Liver (tissue), 9 donors: ENCODE results near the gene HSPA1B. TPM values are rescaled to one million over a fixed set of nuclear protein-coding genes. Genes with fewer than 3 reads are reported as not detected.

Experiments
- DNase-seq: peaks from one replicate; pipeline ENCODE4 v3.0.0-alpha.2; 2017; ENCODE audit warnings: low spot score
- H3K27ac ChIP-seq, 2 donors: one replicate each; pipeline ENCODE4 v1.7.0; 2013; ENCODE audit warnings: inconsistent platforms in 2 of 2, low read length in 2 of 2, control low read depth in 1 of 2, low read depth in 1 of 2, mild to moderate bottlenecking in 1 of 2
- H3K27me3 ChIP-seq, 4 donors: one replicate each; pipeline versions ENCODE4 v1.6.1 to v1.7.0; 2013; ENCODE audit warnings: low read length in 3 of 4, inconsistent platforms in 1 of 4, mild to moderate bottlenecking in 1 of 4, moderate library complexity in 1 of 4; ENCODE audit not compliant: control insufficient read depth in 4 of 4, insufficient read depth in 4 of 4
- H3K36me3 ChIP-seq, 4 donors: one replicate each; pipeline versions ENCODE4 v1.6.1 to v1.7.0; 2013; ENCODE audit warnings: low read length in 3 of 4, mild to moderate bottlenecking in 3 of 4, low read depth in 1 of 4, moderate library complexity in 1 of 4; ENCODE audit not compliant: control insufficient read depth in 4 of 4, insufficient read depth in 3 of 4
- H3K4me1 ChIP-seq, 4 donors: one replicate each; pipeline versions ENCODE4 v1.6.1 to v1.7.0; 2013; ENCODE audit warnings: low read length in 3 of 4, mild to moderate bottlenecking in 3 of 4, moderate library complexity in 1 of 4; ENCODE audit not compliant: control insufficient read depth in 4 of 4, insufficient read depth in 4 of 4
- H3K4me3 ChIP-seq, 3 donors: one replicate each; pipeline versions ENCODE4 v1.6.1 to v1.7.0; 2013; ENCODE audit warnings: low read length in 3 of 3, control low read depth in 1 of 3, low read depth in 1 of 3, mild to moderate bottlenecking in 1 of 3
- H3K9ac ChIP-seq, 2 donors: one replicate each; pipeline ENCODE4 v1.7.0; 2013; ENCODE audit warnings: low read length in 2 of 2, mild to moderate bottlenecking in 2 of 2, moderate library complexity in 2 of 2, control low read depth in 1 of 2, low read depth in 1 of 2
- H3K9me3 ChIP-seq, 4 donors: one replicate each; pipeline versions ENCODE4 v1.6.1 to v1.7.0; 2013; ENCODE audit warnings: low read length in 3 of 4; ENCODE audit not compliant: control insufficient read depth in 4 of 4
- ATF3 ChIP-seq: IDR thresholded peaks from 2 replicates; pipeline ENCODE4 v1.6.1; 2016; ENCODE audit warnings: antibody characterized with exemption
- CTCF ChIP-seq: fragments of 150-350 bp; IDR thresholded peaks from 2 replicates; pipeline ENCODE4 v1.5.1; 2017; ENCODE audit warnings: improper control_type of control experiment, low read depth, low read length; ENCODE audit not compliant: missing input control
- EGR1 ChIP-seq, 2 donors: IDR thresholded peaks; 2 replicates each; pipeline ENCODE4 v1.6.1; 2016 to 2018; ENCODE audit warnings: antibody characterized with exemption in 2 of 2, low read depth in 2 of 2
- FOXA1 ChIP-seq: IDR thresholded peaks from 2 replicates; pipeline ENCODE4 v1.6.1; 2016; ENCODE audit warnings: antibody characterized with exemption
- GABPA ChIP-seq, 2 donors: IDR thresholded peaks in 1 of 2; conservative IDR thresholded peaks in 1 of 2; 2 replicates each; pipeline ENCODE4 v1.6.1; 2016; ENCODE audit warnings: antibody characterized with exemption in 2 of 2, mild to moderate bottlenecking in 1 of 2, moderate library complexity in 1 of 2
- HNF4A ChIP-seq, 2 donors: conservative IDR thresholded peaks; 2 replicates each; pipeline ENCODE4 v1.6.1; 2016; ENCODE audit warnings: antibody characterized with exemption in 2 of 2, mild to moderate bottlenecking in 2 of 2
- HNF4G ChIP-seq: IDR thresholded peaks from 2 replicates; pipeline ENCODE4 v1.6.1; 2016; ENCODE audit warnings: antibody characterized with exemption
- MAX ChIP-seq: IDR thresholded peaks from 2 replicates; pipeline ENCODE4 v1.6.1; 2016; ENCODE audit warnings: antibody characterized with exemption
- RAD21 ChIP-seq, 2 donors: IDR thresholded peaks; 2 replicates each; pipeline ENCODE4 v1.6.1; 2016; ENCODE audit warnings: antibody characterized with exemption in 2 of 2, mild to moderate bottlenecking in 2 of 2
- REST ChIP-seq: IDR thresholded peaks from 2 replicates; pipeline ENCODE4 v1.6.1; 2016; ENCODE audit warnings: antibody characterized with exemption, mild to moderate bottlenecking
- RXRA ChIP-seq, 2 donors: IDR thresholded peaks; 2 replicates each; pipeline ENCODE4 v1.6.1; 2017 to 2018; ENCODE audit warnings: antibody characterized with exemption in 2 of 2, mild to moderate bottlenecking in 1 of 2
- SP1 ChIP-seq: IDR thresholded peaks from 2 replicates; pipeline ENCODE4 v1.6.1; 2018; ENCODE audit warnings: antibody characterized with exemption, mild to moderate bottlenecking
- TAF1 ChIP-seq: conservative IDR thresholded peaks from 2 replicates; pipeline ENCODE4 v1.6.1; 2016; ENCODE audit warnings: antibody characterized with exemption, mild to moderate bottlenecking
- YY1 ChIP-seq: IDR thresholded peaks from 2 replicates; pipeline ENCODE4 v1.6.1; 2016; ENCODE audit warnings: antibody characterized with exemption, mild to moderate bottlenecking
- ZBTB33 ChIP-seq: IDR thresholded peaks from 2 replicates; pipeline ENCODE4 v1.6.1; 2016; ENCODE audit warnings: antibody characterized with exemption
- WGBS: extraction: QIAGEN DNeasy Blood & Tissue Kit; methylation state at CpG from one replicate; pipeline ENCODE4 v1.1.7; 2013; 5-methylcytosine and 5-hydroxymethylcytosine counted together
- polyA plus RNA-seq, 2 donors: library from polyadenylated mRNA; stranded (reverse) in 1 of 2; unstranded in 1 of 2; fragments of 200-250 nt in 1 of 2; fragments of >200 nt in 1 of 2; fragmentation: Nextera tagmentation in 1 of 2; extraction: Ambion mirVana in 1 of 2; gene quantifications; one replicate each; pipeline versions ENCODE4 v1.2.1 to v1.2.3, GENCODE V29; 2013 to 2015
- total RNA-seq, 2 donors: library from RNA; depleted of rRNA; stranded (reverse); fragments of >200 nt; gene quantifications; one replicate each; pipeline ENCODE4 v1.2.3, GENCODE V29; 2014
- donor health status: healthy.
- donor health status: healthy.
- donor health status: healthy.
- donor health status: healthy.
- donor health status: healthy.

The HSPA1B gene
- total and polyA plus RNA-seq, 4 donors = 9.5 to 165 (median 43.9) TPM

GRCh38 chr6:31805939-31806469 lies 21.5 kb upstream of the HSPA1B start:
- no peaks in the 10 kb centered on the region for H3K36me3 ChIP-seq
- no peak for DNase-seq
- peak overlapping the region; percentile 91 to 97 for H3K27ac ChIP-seq
- H3K9me3 ChIP-seq = no peaks in the 10 kb centered on the region
- H3K4me1 ChIP-seq = peaks cover 4 to 15% (median 9%) of the 10 kb centered on the region in 4 donors
- 23% methylated on average over 7 of the region's 7 CpGs for WGBS
- H3K9ac ChIP-seq = peak overlapping the region; percentile 85 to 94
- no peaks in the 10 kb centered on the region for H3K27me3 ChIP-seq
- peak overlapping the region; percentile 21 to 80 (median 73) for H3K4me3 ChIP-seq
- TF ChIP-seq SP1 (no peak), MAX (no peak), RXRA (IDR thresholded peaks at IDR 0.05) (no peak), GABPA (IDR thresholded peaks at IDR 0.05 in 1 of 2, conservative IDR thresholded peaks at IDR 0.05 in 1 of 2) (no peak), ATF3 (no peak), YY1 (no peak), ZBTB33 (no peak), REST (no peak), EGR1 (IDR thresholded peaks at IDR 0.05; ENCODE audit: low read depth in 2 of 2) (no peak), FOXA1 (no peak), HNF4A (conservative IDR thresholded peaks at IDR 0.05) (no peak), RAD21 (IDR thresholded peaks at IDR 0.05) (no peak), TAF1 (no peak), HNF4G (no peak)

- WGBS = under 1% methylated on average over 51 of the region's 51 CpGs
- Histone ChIP-seq H3K27me3 (no peaks in the 10 kb centered on the region), H3K4me1 (peaks cover 4 to 15% (median 9%) of the 10 kb centered on the region in 4 donors), H3K4me3 (peak within 1 kb of the TSS; percentile 21 to 80 (median 73)), H3K36me3 (no peaks in the 10 kb centered on the region), H3K9me3 (no peaks in the 10 kb centered on the region), H3K27ac (peak within 1 kb of the TSS; percentile 91 to 97), H3K9ac (peak within 1 kb of the TSS; percentile 85 to 94)
- peak; percentile 97 for DNase-seq
- no peak for TF ChIP-seq MAX
- peak; percentile 88 for TF ChIP-seq SP1
- TF ChIP-seq CTCF = peak; percentile 1
- TF ChIP-seq HNF4G = no peak
- TF ChIP-seq YY1 = peak; percentile 65
- TF ChIP-seq REST = peak; percentile 58
- peak; percentile 50 to 83 for TF ChIP-seq GABPA (IDR thresholded peaks at IDR 0.05 in 1 of 2, conservative IDR thresholded peaks at IDR 0.05 in 1 of 2)
- no peak for TF ChIP-seq ATF3
- TF ChIP-seq EGR1 (IDR thresholded peaks at IDR 0.05; ENCODE audit: low read depth in 2 of 2) = peak in 1 of 2 donors; percentile 32
- TF ChIP-seq HNF4A (conservative IDR thresholded peaks at IDR 0.05) = peak; percentile 29 to 61
- TF ChIP-seq FOXA1 = peak; percentile 43
- peak in 1 of 2 donors; percentile 45 for TF ChIP-seq RXRA (IDR thresholded peaks at IDR 0.05)
- TF ChIP-seq TAF1 = no peak
- peak; percentile 41 to 58 for TF ChIP-seq RAD21 (IDR thresholded peaks at IDR 0.05)
Observed at GRCh38 chr6:31806470-31807272, 20.9 kb upstream of the HSPA1B start, which contains the start of gene LSM2. LSM2 (minus strand) TSS chr6:31806966; CDS start chr6:31806757, 209 bp downstream.
